ENCODE measurements around the gene MRPS15.

DNA sequence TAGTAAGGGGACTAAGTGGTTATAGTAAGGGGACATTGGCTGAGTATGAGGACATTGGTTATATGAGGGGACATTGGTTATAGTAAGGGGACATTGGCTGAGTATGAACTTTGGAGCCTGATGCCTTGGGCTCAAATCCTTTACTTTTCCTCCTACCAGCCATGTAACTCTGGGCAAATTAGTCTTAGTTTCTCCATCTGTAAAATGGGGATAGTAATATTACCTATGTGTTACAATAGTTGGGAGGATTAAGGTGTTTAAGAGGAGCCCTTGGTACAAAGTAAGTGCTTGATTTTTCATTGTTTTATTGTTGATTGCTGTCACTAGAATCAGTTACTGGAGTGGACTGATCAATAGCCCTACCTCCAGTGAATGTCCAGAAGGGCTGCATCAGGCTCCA is 16.7 kb downstream of the MRPS15 start:
- TF ChIP-seq, protein P1, sequence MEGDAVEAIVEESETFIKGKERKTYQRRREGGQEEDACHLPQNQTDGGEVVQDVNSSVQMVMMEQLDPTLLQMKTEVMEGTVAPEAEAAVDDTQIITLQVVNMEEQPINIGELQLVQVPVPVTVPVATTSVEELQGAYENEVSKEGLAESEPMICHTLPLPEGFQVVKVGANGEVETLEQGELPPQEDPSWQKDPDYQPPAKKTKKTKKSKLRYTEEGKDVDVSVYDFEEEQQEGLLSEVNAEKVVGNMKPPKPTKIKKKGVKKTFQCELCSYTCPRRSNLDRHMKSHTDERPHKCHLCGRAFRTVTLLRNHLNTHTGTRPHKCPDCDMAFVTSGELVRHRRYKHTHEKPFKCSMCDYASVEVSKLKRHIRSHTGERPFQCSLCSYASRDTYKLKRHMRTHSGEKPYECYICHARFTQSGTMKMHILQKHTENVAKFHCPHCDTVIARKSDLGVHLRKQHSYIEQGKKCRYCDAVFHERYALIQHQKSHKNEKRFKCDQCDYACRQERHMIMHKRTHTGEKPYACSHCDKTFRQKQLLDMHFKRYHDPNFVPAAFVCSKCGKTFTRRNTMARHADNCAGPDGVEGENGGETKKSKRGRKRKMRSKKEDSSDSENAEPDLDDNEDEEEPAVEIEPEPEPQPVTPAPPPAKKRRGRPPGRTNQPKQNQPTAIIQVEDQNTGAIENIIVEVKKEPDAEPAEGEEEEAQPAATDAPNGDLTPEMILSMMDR (conservative IDR thresholded peaks at IDR 0.05; ENCODE audit: low read depth, low read length) = no peak
- TF ChIP-seq EZH2 (IDR thresholded peaks at IDR 0.05; ENCODE audit: low read length, unreplicated experiment) = no peak
